Neural progenitor cell (in vitro differentiated cells): ENCODE data around the gene EIF3B. TPM values are rescaled to one million over a fixed set of nuclear protein-coding genes. Genes with fewer than 3 reads are reported as not detected.
A peak's percentile ranks its signal among the peaks of the same experiment; 100 is the strongest.
"Not testable (repeated sequence)": the region's sequence is repeated elsewhere in the genome, so short reads cannot be mapped to it uniquely, and the experiment has no call there.

Experiments used
- DNase-seq: peaks from one replicate; pipeline ENCODE4 v3.0.0-alpha.2; 2016; ENCODE audit warnings: low spot score
- H2AFZ ChIP-seq: fragments of 200-600 bp; sonication (generic); replicated peaks from 2 replicates; pipeline ENCODE4 v1.6.1; 2016; ENCODE audit warnings: antibody characterized with exemption
- H3F3A ChIP-seq: fragments of 200-600 bp; sonication (generic); 2 replicates; pipeline ENCODE4 v1.6.1; 2016; ENCODE audit warnings: antibody characterized with exemption, low read depth
- H3K27ac ChIP-seq: fragments of 200-600 bp; sonication (generic); 2 replicates; pipeline ENCODE4 v1.5.1; 2016; ENCODE audit warnings: mild to moderate bottlenecking
- H3K27me3 ChIP-seq: fragments of 200-600 bp; sonication (generic); 2 replicates; pipeline ENCODE4 v1.6.1; 2016; ENCODE audit warnings: mild to moderate bottlenecking, moderate library complexity
- H3K36me3 ChIP-seq: fragments of 200-600 bp; sonication (generic); 2 replicates; pipeline ENCODE4 v1.5.1; 2016
- H3K4me1 ChIP-seq: fragments of 200-600 bp; sonication (generic); 2 replicates; pipeline ENCODE4 v1.6.1; 2016; ENCODE audit warnings: mixed run types
- H3K4me2 ChIP-seq: fragments of 200-600 bp; sonication (generic); 2 replicates; pipeline ENCODE4 v1.6.1; 2016
- H3K4me3 ChIP-seq: fragments of 200-600 bp; sonication (generic); 2 replicates; pipeline ENCODE4 v1.5.1; 2016
- H3K79me2 ChIP-seq: fragments of 200-600 bp; sonication (generic); 2 replicates; pipeline ENCODE4 v1.6.1; 2016; ENCODE audit warnings: low read depth
- H3K9ac ChIP-seq: fragments of 200-600 bp; sonication (generic); 2 replicates; pipeline ENCODE4 v1.6.1; 2016
- H3K9me3 ChIP-seq: fragments of 200-600 bp; sonication (generic); 2 replicates; pipeline ENCODE4 v1.5.1; 2016; ENCODE audit warnings: low read depth
- H4K20me1 ChIP-seq: fragments of 200-600 bp; sonication (generic); 2 replicates; pipeline ENCODE4 v1.6.1; 2016; ENCODE audit warnings: low read depth
- H3K27ac Mint-ChIP-seq: 3 replicates; pipeline ENCODE4 v1.8.0; 2021; ENCODE audit warnings: mixed read lengths
- H3K27me3 Mint-ChIP-seq: 2 replicates; pipeline ENCODE4 v1.8.0; 2022; ENCODE audit warnings: low read depth, mild to moderate bottlenecking, inconsistent platforms, moderate library complexity, mixed read lengths; ENCODE audit not compliant: insufficient read depth
- H3K36me3 Mint-ChIP-seq: 3 replicates; pipeline ENCODE4 v1.8.0; 2021; ENCODE audit warnings: mixed read lengths
- H3K4me1 Mint-ChIP-seq: 3 replicates; pipeline ENCODE4 v1.8.0; 2021; ENCODE audit warnings: mixed read lengths
- H3K4me3 Mint-ChIP-seq: 3 replicates; pipeline ENCODE4 v1.8.0; 2021; ENCODE audit warnings: mild to moderate bottlenecking, moderate library complexity, mixed read lengths
- H3K9me3 Mint-ChIP-seq: 3 replicates; pipeline ENCODE4 v1.8.0; 2020; ENCODE audit warnings: mixed read lengths
- EZH2 ChIP-seq: fragments of 200-600 bp; sonication (generic); IDR thresholded peaks from 2 replicates; pipeline ENCODE4 v1.6.1; 2017; ENCODE audit warnings: antibody characterized with exemption, mild to moderate bottlenecking, moderate library complexity
- EZH2phosphoT487 ChIP-seq: fragments of 200-600 bp; sonication (generic); IDR thresholded peaks from 2 replicates; pipeline ENCODE4 v1.6.1; 2017; ENCODE audit warnings: antibody characterized with exemption
- total RNA-seq: library from RNA; depleted of rRNA; stranded (reverse); fragments of >200 nt; gene quantifications from 2 replicates; pipeline ENCODE4 v1.2.3, GENCODE V29; 2015; ENCODE audit warnings: low replicate concordance
- TF ChIP-seq, protein P1 (sequence below): fragments of 200-600 bp; sonication (generic); IDR thresholded peaks from 2 replicates; pipeline ENCODE4 v1.5.1; 2017; ENCODE audit warnings: antibody characterized with exemption, mild to moderate bottlenecking

The EIF3B gene
- total RNA-seq, 1 donor from 2014 or later = 146 TPM

DNA sequence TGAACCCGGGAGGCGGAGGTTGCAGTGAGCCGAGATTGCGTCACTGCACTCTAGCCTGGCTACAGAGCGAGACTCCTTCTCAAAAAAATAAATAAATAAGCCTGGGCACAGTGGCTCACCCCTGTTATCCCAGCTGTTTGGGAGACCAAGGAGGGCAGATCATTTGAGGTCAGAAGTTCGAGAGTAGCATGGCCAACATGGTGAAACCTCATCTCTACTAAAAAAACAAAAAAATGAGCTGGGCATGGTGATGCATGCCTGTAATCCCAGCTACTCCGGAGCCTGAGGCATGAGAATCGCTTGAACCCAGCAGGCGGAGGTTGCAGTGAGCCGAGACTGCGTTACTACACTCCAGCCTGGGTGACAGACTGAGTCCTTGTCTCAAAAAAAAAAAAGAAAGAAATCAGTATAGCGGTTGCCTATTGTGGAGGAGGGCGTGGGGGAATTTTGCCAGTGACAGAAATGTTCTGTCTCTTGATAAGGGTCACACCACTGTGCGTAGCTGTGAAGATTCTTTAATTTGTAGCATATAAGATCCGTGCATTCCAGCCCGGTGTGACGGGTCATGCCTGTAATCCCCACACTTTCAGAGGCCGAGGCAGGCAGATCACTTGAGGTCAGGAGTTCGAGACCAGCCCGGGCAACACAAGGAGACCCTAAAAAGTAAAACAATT lies 17.9 kb upstream of the EIF3B start:
- no peak overlapping the region for H3K27ac Mint-ChIP-seq
- DNase-seq = no peak
- Histone ChIP-seq H3K79me2 (peaks cover 4% of the 10 kb centered on the region), H3F3A (no peaks in the 10 kb centered on the region), H3K27ac (no peak overlapping the region), H4K20me1 (no peaks in the 10 kb centered on the region), H3K4me3 (no peak overlapping the region), H3K9ac (no peak overlapping the region), H3K27me3 (no peaks in the 10 kb centered on the region), H3K4me2 (no peak overlapping the region), H3K36me3 (no peaks in the 10 kb centered on the region), H3K4me1 (no peaks in the 10 kb centered on the region), H2AFZ (no peak overlapping the region), H3K9me3 (no peaks in the 10 kb centered on the region)
- H3K36me3 Mint-ChIP-seq = peaks cover 4% of the 10 kb centered on the region
- H3K4me3 Mint-ChIP-seq = no peak overlapping the region
- no peaks in the 10 kb centered on the region for H3K4me1 Mint-ChIP-seq
- TF ChIP-seq, protein P1, sequence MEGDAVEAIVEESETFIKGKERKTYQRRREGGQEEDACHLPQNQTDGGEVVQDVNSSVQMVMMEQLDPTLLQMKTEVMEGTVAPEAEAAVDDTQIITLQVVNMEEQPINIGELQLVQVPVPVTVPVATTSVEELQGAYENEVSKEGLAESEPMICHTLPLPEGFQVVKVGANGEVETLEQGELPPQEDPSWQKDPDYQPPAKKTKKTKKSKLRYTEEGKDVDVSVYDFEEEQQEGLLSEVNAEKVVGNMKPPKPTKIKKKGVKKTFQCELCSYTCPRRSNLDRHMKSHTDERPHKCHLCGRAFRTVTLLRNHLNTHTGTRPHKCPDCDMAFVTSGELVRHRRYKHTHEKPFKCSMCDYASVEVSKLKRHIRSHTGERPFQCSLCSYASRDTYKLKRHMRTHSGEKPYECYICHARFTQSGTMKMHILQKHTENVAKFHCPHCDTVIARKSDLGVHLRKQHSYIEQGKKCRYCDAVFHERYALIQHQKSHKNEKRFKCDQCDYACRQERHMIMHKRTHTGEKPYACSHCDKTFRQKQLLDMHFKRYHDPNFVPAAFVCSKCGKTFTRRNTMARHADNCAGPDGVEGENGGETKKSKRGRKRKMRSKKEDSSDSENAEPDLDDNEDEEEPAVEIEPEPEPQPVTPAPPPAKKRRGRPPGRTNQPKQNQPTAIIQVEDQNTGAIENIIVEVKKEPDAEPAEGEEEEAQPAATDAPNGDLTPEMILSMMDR = no peak
- TF ChIP-seq EZH2 (no peak), EZH2phosphoT487 (no peak)
- no peaks in the 10 kb centered on the region for H3K9me3 Mint-ChIP-seq
- H3K27me3 Mint-ChIP-seq = peaks cover 4% of the 10 kb centered on the region

DNA sequence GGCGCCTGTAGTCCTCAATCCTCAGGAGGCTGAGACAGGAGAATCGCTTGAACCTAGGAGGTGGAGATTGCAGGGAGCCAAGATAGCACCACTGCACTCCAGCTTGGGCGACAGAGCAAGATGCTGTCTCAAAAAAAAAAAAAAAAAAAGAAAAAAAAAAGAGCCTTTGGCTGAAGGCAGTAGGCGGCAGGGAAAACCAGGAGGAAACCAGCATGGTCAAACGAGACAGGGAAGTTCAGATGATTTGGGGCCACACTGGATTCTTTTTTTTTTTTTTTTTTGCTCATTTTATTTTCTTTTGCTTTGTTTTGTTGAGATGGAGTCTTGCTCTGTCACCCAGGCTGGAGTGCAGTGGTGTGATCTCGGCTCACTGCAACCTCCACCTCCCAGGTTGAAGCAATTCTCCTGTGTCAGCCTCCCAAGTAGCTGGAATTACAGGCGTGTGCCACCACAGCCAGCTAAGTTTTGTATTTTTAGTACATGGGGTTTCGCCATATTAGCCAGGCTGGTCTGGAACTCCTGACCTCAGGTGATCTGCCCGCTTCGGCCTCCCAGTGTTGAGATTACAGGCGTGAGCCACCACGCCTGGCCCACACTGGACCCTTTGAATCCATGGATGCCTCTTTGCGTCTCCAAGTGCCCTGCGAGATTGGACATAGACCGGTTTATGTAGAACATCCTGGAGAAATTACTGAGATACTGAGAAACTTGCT lies 7.1 kb upstream of the EIF3B start:
- H3K27me3 ChIP-seq, H3K9me3 Mint-ChIP-seq, H3K4me3 Mint-ChIP-seq, H3K36me3 ChIP-seq, H3K4me3 ChIP-seq, H3K9ac ChIP-seq, H3K9me3 ChIP-seq, H3K36me3 Mint-ChIP-seq, H4K20me1 ChIP-seq, H3F3A ChIP-seq, H2AFZ ChIP-seq, H3K27me3 Mint-ChIP-seq, H3K27ac ChIP-seq, H3K4me2 ChIP-seq, DNase-seq, H3K27ac Mint-ChIP-seq, H3K4me1 ChIP-seq, H3K4me1 Mint-ChIP-seq: not testable (repeated sequence)
- peaks cover 37% of the 10 kb centered on the region for H3K79me2 ChIP-seq

DNA sequence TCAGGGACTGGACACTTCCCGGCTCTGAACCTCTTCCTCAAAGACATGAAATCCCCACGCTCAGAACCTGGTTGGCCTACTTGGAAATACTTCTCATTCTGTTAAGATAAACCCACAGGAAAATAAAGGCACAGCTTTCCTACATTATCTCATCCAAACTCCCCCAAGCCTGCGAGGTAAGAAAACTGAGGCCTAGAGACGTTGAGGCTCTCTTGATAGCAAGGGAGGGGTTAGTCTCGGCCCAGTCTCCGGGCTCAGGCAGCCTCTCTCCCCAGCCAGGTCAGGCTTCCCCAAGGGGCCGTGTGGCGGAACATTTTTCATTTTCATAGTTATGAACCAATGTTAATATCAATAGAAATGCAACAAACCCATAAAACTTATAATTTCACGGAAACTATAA lies 4.6 kb upstream of the EIF3B start:
- H3K27ac ChIP-seq = no peak overlapping the region
- Mint-ChIP-seq H3K27ac (peak overlapping the region; percentile 67), H3K4me1 (peaks cover 3% of the 10 kb centered on the region), H3K9me3 (no peaks in the 10 kb centered on the region), H3K36me3 (no peaks in the 10 kb centered on the region), H3K4me3 (no peak overlapping the region), H3K27me3 (peaks cover 14% of the 10 kb centered on the region)
- H3K27me3 ChIP-seq = no peaks in the 10 kb centered on the region
- no peak overlapping the region for H3K4me2 ChIP-seq
- H3F3A ChIP-seq = no peaks in the 10 kb centered on the region
- H3K9ac ChIP-seq = no peak overlapping the region
- H3K79me2 ChIP-seq = peaks cover 55% of the 10 kb centered on the region
- no peak overlapping the region for H2AFZ ChIP-seq
- H3K9me3 ChIP-seq = no peaks in the 10 kb centered on the region
- TF ChIP-seq EZH2 (no peak), EZH2phosphoT487 (no peak)
- TF ChIP-seq, protein P1 = no peak
- peaks cover 1% of the 10 kb centered on the region for H4K20me1 ChIP-seq
- no peaks in the 10 kb centered on the region for H3K36me3 ChIP-seq
- no peak overlapping the region for H3K4me3 ChIP-seq
- H3K4me1 ChIP-seq = peaks cover 7% of the 10 kb centered on the region
- no peak for DNase-seq

DNA sequence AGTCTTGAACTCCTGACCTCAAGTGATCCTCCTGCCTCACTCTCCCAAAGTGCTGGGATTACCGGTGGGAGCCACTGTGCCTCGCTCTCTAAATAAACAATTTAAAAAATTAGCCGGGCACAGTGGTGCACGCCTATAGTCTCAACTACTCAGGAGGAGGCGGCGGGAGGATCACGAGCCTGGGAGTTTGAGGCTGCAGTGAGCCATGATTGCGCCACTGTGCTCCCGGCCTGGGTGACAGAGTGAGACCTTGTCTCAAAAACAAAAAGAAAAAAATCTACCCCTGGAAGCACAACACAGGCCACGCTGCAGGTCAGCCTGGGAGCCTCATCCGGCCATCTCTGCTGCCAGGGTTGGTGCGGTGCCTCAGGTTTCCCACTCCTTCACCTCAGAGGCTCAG lies 3.8 kb upstream of the EIF3B start:
- no peak overlapping the region for H3K4me2 ChIP-seq
- Mint-ChIP-seq H3K4me1 (peaks cover 7% of the 10 kb centered on the region), H3K4me3 (no peak overlapping the region)

More for the DNA sequence above, 3.8 kb upstream of the EIF3B start:
- Mint-ChIP-seq H3K9me3 (no peaks in the 10 kb centered on the region), H3K36me3 (no peaks in the 10 kb centered on the region), H3K27ac (no peak overlapping the region), H3K27me3 (peaks cover 18% of the 10 kb centered on the region)
- Histone ChIP-seq H3K27me3 (no peaks in the 10 kb centered on the region), H3F3A (no peaks in the 10 kb centered on the region), H3K36me3 (no peaks in the 10 kb centered on the region), H2AFZ (no peak overlapping the region), H4K20me1 (peaks cover 9% of the 10 kb centered on the region), H3K9ac (no peak overlapping the region), H3K27ac (no peak overlapping the region), H3K9me3 (no peaks in the 10 kb centered on the region), H3K4me1 (peaks cover 9% of the 10 kb centered on the region), H3K4me3 (no peak overlapping the region), H3K79me2 (peaks cover 63% of the 10 kb centered on the region)
- no peak for TF ChIP-seq EZH2
- TF ChIP-seq, protein P1 = no peak
- no peak for TF ChIP-seq EZH2phosphoT487
- no peak for DNase-seq
